ENCODE results near the gene CHD6. TPM values are rescaled to one million over a fixed set of nuclear protein-coding genes. Genes with fewer than 3 reads are reported as not detected.

Gene CHD6
- total RNA-seq, 1 experiment from 2014 or later, result 80.5 TPM

DNA sequence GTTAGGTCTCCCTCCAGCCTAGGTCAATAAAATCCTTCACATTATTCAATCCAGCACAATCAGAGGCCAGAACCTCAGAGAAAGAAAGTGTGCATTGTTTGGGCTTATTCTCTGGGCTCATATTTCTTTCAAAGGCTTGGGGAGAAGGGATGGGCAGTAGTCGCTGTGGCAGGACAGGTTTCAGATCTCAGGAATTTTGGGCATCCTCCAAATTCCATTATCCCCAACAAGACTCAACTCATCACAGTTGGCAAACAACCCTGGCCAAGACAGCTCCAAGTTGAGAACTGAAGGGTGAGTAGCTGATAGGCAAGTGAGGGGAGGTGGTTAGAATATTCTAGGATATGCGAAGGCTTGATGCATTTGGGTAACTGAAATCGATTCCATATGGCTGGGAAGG is 27.2 kb upstream of the CHD6 start:
- H3K4me1 ChIP-seq, result peaks cover 36% of the 10 kb centered on the region
- Mint-ChIP-seq H3K4me3 (ENCODE audit: unreplicated experiment) (no peak overlapping the region), H3K27me3 (ENCODE audit: insufficient read depth, unreplicated experiment) (no peaks in the 10 kb centered on the region), H3K9me3 (ENCODE audit: unreplicated experiment) (no peaks in the 10 kb centered on the region), H3K4me1 (ENCODE audit: low read depth, unreplicated experiment) (peaks cover 31% of the 10 kb centered on the region), H3K36me3 (ENCODE audit: insufficient read depth, unreplicated experiment) (no peaks in the 10 kb centered on the region), H3K27ac (ENCODE audit: unreplicated experiment) (no peak overlapping the region)
- ChIA-PET POLR2A (interaction anchor here (0.6 kb wide), 1 partner anchor 28 kb away, joined by 3 read pairs; no protein-coding TSS in a partner anchor), CTCF (no interaction called here)
- intact Hi-C loops (cut with micrococcal nuclease; ENCODE audit: unreplicated experiment), result no loop called here
- H3K4me3 ChIP-seq (ENCODE audit: low read depth, low read length), result no peak overlapping the region
- TF ChIP-seq CTCF (IDR thresholded peaks at IDR 0.05; ENCODE audit: insufficient read depth in 1 of 2, low read depth in 1 of 2, low read length in 1 of 2, severe bottlenecking in 1 of 2, unreplicated experiment in 1 of 2), result no peak
- no peaks in the 10 kb centered on the region for H3K27me3 ChIP-seq (replicated peaks; ENCODE audit: control insufficient read depth, insufficient read depth, low read length)
- H3K9me3 ChIP-seq, result no peaks in the 10 kb centered on the region
- no peak for DNase-seq
- no peaks in the 10 kb centered on the region for H3K36me3 ChIP-seq (ENCODE audit: control insufficient read depth, insufficient read depth, low read length)
- no TSS peak for BruUV-seq (replicated peaks)

- no peak for TF ChIP-seq CTCF (IDR thresholded peaks at IDR 0.05; ENCODE audit: insufficient read depth in 1 of 2, low read depth in 1 of 2, low read length in 1 of 2, severe bottlenecking in 1 of 2, unreplicated experiment in 1 of 2)
- H3K27me3 Mint-ChIP-seq (ENCODE audit: insufficient read depth, unreplicated experiment), result peaks cover 4% of the 10 kb centered on the region
- CTCF ChIA-PET, result interaction anchor here (0.9 to 1.2 kb wide), 2 partner anchors 17 to 25 kb away, joined by 3 read pairs; partner anchors contain the start of gene CHD6
- no peaks in the 10 kb centered on the region for H3K9me3 ChIP-seq
- intact Hi-C loops (cut with micrococcal nuclease; ENCODE audit: unreplicated experiment), result no loop called here
- H3K4me1 ChIP-seq, result peaks cover 17% of the 10 kb centered on the region
- no peaks in the 10 kb centered on the region for H3K36me3 Mint-ChIP-seq (ENCODE audit: insufficient read depth, unreplicated experiment)
- BruUV-seq (replicated peaks), result no TSS peak
- 0 out of 2 replicates have a peak, but pooled peaks cover 3% of the 10 kb centered on the region for H3K27me3 ChIP-seq (replicated peaks; ENCODE audit: control insufficient read depth, insufficient read depth, low read length)
- H3K4me1 Mint-ChIP-seq (ENCODE audit: low read depth, unreplicated experiment), result peaks cover 15% of the 10 kb centered on the region
- no peaks in the 10 kb centered on the region for H3K36me3 ChIP-seq (ENCODE audit: control insufficient read depth, insufficient read depth, low read length)
- H3K4me3 ChIP-seq (ENCODE audit: low read depth, low read length), result no peak overlapping the region
- DNase-seq, result peak; percentile 78 to 89
- H3K9me3 Mint-ChIP-seq (ENCODE audit: unreplicated experiment), result no peaks in the 10 kb centered on the region
- POLR2A ChIA-PET, result interaction anchor here (0.9 to 1.3 kb wide), 2 partner anchors 25 to 49 kb away, joined by 4 to 7 read pairs; partner anchors contain the start of gene CHD6
- peak overlapping the region; percentile 6 for H3K4me3 Mint-ChIP-seq (ENCODE audit: unreplicated experiment)
- peak overlapping the region; percentile 88 for H3K27ac Mint-ChIP-seq (ENCODE audit: unreplicated experiment)
Measured at GRCh38 chr20:41643504-41643938, 25.3 kb upstream of the CHD6 start.

- CTCF ChIA-PET, result no interaction called here
- H3K36me3 Mint-ChIP-seq (ENCODE audit: insufficient read depth, unreplicated experiment), result no peaks in the 10 kb centered on the region
- peaks cover 15% of the 10 kb centered on the region for H3K4me1 Mint-ChIP-seq (ENCODE audit: low read depth, unreplicated experiment)
- H3K4me3 Mint-ChIP-seq (ENCODE audit: unreplicated experiment), result no peak overlapping the region
- no peak overlapping the region for H3K4me3 ChIP-seq (ENCODE audit: low read depth, low read length)
- no TSS peak for BruUV-seq (replicated peaks)
- peaks cover 15% of the 10 kb centered on the region for H3K4me1 ChIP-seq
- intact Hi-C loops (cut with micrococcal nuclease; ENCODE audit: unreplicated experiment), result no loop called here
- no peaks in the 10 kb centered on the region for H3K9me3 Mint-ChIP-seq (ENCODE audit: unreplicated experiment)
- no peak for DNase-seq
- H3K27me3 Mint-ChIP-seq (ENCODE audit: insufficient read depth, unreplicated experiment), result peaks cover 4% of the 10 kb centered on the region
- 0 out of 2 replicates have a peak, but pooled peaks cover 3% of the 10 kb centered on the region for H3K27me3 ChIP-seq (replicated peaks; ENCODE audit: control insufficient read depth, insufficient read depth, low read length)
- H3K36me3 ChIP-seq (ENCODE audit: control insufficient read depth, insufficient read depth, low read length), result no peaks in the 10 kb centered on the region
- no peaks in the 10 kb centered on the region for H3K9me3 ChIP-seq
- H3K27ac Mint-ChIP-seq (ENCODE audit: unreplicated experiment), result no peak overlapping the region
- TF ChIP-seq CTCF (IDR thresholded peaks at IDR 0.05; ENCODE audit: insufficient read depth in 1 of 2, low read depth in 1 of 2, low read length in 1 of 2, severe bottlenecking in 1 of 2, unreplicated experiment in 1 of 2), result no peak
- POLR2A ChIA-PET, result no interaction called here
Measured at GRCh38 chr20:41639630-41640029, 21.5 kb upstream of the CHD6 start.
